Measurements from ENCODE around the gene OAF.

- no peak for TF ChIP-seq EZH2 (IDR thresholded peaks at IDR 0.05; ENCODE audit: borderline replicate concordance, insufficient read depth, low read depth, low read length, poor library complexity, severe bottlenecking)
- no peak for TF ChIP-seq CTCF (IDR thresholded peaks at IDR 0.05)
These were observed 10.2 kb upstream of the OAF start for GRCh38 chr11:120200677-120201076.
